Activated naive CD8-positive, alpha-beta T cell treated with anti-CD3 and anti-CD28 coated beads for 36 hours (primary cell): Measurements from ENCODE around the gene PDE11A. TPM values are rescaled to one million over a fixed set of nuclear protein-coding genes. Genes with fewer than 3 reads are reported as not detected.
A peak's percentile ranks its signal among the peaks of the same experiment; 100 is the strongest.

Experiments used
- DNase-seq: peaks from one replicate; pipeline ENCODE4 v3.0.0; 2021
- H3K27ac Mint-ChIP-seq: one replicate; pipeline ENCODE4 v1.8.0; 2022; ENCODE audit warnings: mild to moderate bottlenecking, moderate library complexity, mixed read lengths
- H3K27me3 Mint-ChIP-seq: one replicate; pipeline ENCODE4 v1.8.0; 2022; ENCODE audit warnings: mild to moderate bottlenecking, mixed read lengths
- H3K36me3 Mint-ChIP-seq: one replicate; pipeline ENCODE4 v1.8.0; 2021; ENCODE audit warnings: mild to moderate bottlenecking, mixed read lengths
- H3K4me1 Mint-ChIP-seq: one replicate; pipeline ENCODE4 v1.8.0; 2021; ENCODE audit warnings: mixed read lengths
- H3K4me3 Mint-ChIP-seq: one replicate; pipeline ENCODE4 v1.8.0; 2022; ENCODE audit warnings: mild to moderate bottlenecking, moderate library complexity, mixed read lengths
- H3K9me3 Mint-ChIP-seq: one replicate; pipeline ENCODE4 v1.8.0; 2022; ENCODE audit warnings: mixed read lengths
- total RNA-seq, 2 experiments: library from RNA; stranded (reverse); gene quantifications; one replicate each; pipeline ENCODE4 v1.2.3, GENCODE V29; 2021

PDE11A gene
- total RNA-seq, 2 experiments from 2014 or later: 0.10 TPM; not detected in 1

DNA sequence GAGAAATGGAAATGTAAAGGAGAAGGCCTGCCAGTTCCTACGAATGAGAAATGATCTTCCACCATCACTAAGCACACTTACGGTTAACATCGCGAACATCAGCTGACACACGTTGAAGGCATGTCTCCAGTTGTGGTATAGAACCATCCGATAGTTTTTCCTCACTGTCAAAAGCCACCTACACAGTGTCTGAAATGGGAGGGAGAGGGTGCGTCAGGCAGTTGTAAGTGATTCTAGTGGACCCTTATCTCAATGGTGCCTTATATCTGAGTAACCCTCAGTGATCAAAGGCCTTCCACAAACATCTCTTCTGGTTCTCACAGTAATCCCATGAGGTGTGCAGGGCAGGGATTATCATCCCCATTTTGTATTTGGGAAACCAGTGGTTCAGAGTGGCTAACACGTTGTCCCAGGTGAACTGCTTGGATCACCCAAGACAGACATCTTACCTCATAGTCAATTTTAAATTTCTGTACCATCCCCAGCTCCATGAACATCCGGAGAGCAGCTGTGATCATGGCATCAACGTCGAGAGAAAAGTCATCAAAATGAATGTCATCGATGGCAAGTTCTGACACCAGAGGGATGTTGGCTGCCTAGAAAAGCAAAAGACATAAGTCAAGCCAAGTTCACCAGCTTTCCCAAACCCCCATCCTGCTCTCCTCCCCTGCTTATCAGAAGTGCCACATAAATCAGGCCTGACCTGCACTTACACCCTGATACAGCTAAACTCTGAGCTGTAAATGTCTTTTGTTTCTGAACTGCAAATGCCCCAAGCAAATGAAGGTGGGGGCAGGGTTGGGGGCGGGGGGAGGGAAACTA lies 344.8 kb downstream of the PDE11A start:
- Mint-ChIP-seq H3K4me1 (peaks cover 10% of the 10 kb centered on the region), H3K9me3 (no peaks in the 10 kb centered on the region), H3K27ac (no peak overlapping the region), H3K27me3 (peaks cover 12% of the 10 kb centered on the region), H3K4me3 (no peak overlapping the region), H3K36me3 (no peaks in the 10 kb centered on the region)
- DNase-seq: no peak

DNA sequence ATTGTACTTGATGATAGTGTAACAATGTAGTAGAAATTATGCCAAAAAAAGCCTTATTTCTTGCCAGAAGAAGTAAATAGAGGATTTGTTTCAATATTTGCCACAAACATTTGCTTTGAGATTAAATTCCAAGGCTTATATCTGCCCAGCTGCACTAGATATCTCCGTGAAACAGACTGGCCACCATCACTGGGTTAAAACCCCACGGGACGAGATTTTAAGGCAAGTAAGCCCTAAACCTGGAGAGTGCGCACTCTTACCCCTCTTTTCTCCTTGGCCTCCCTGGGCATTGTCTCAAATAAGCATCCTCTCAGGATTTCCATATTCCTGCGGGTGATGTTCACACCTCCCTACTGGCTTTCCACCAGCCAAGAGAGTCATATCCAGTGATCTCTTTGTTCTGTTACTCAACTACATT lies 345.6 kb downstream of the PDE11A start:
- H3K4me3 Mint-ChIP-seq: no peak overlapping the region
- DNase-seq: no peak
- no peaks in the 10 kb centered on the region for H3K36me3 Mint-ChIP-seq
- peaks cover 12% of the 10 kb centered on the region for H3K27me3 Mint-ChIP-seq
- no peak overlapping the region for H3K27ac Mint-ChIP-seq
- H3K9me3 Mint-ChIP-seq: no peaks in the 10 kb centered on the region
- H3K4me1 Mint-ChIP-seq: peaks cover 10% of the 10 kb centered on the region

DNA sequence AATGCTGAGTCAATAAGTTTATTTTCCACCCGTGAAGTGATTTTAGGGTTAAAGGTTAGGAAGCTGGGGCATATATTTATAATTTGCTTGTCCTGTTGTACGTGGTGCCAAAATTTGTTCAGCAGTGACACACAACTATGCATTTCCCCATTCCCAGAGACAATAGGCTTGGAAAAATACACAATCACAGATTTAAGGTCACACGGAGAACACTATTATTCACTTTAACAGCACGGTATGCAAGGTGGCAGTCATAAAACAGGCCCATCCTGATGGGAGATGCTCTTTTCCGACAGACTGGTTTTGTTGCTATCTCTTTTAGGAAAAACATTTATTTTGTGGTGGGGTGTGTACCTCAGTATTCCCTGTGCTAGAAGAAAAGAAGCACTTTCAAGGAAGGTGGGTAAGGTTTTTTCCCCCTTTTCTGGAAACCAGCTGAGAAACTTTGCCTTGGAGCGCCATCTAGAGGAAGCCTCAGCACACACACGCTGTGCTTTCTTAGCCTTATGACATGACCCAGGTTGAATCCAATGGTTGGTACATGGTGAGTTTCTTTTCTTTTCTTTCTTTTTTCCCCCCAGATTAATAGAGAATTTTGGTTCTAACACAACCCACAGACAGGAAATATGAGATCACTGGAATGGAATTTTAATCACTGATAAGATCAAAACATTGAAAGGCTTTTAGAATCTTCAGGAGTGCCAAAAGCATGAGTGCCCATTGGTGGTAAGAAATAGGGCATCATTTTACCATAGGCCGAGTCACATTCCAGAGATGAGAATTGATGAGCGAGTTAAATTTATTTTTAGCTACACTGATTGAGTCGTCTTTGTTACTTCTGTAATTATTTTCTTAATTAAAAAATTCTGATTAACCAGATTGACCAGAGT lies 347.9 kb downstream of the PDE11A start:
- peaks cover 2% of the 10 kb centered on the region for H3K4me1 Mint-ChIP-seq
- H3K4me3 Mint-ChIP-seq: no peak overlapping the region
- H3K9me3 Mint-ChIP-seq: no peaks in the 10 kb centered on the region
- H3K27me3 Mint-ChIP-seq: peaks cover 4% of the 10 kb centered on the region
- peak; percentile 28 for DNase-seq
- H3K27ac Mint-ChIP-seq: no peak overlapping the region
- no peaks in the 10 kb centered on the region for H3K36me3 Mint-ChIP-seq

DNA sequence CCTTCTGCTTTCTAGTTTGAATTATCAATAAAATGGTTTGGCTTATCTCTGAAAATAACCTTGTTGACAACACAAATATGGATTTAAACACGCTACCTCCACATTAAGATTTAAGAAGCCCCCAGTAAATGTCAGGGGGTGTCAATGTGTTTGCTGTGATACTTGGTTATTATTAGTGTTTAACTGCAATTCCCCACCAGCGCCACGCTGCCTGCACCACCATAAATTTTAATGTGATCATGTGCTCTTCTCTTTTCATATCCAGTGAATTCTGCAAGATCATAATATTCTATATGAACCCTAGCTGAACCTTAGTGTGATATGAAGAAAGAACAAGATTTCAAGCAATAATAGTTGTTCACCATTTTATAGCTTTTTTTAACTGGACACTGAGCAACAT lies 349.3 kb downstream of the PDE11A start:
- no peak overlapping the region for H3K4me3 Mint-ChIP-seq
- H3K27me3 Mint-ChIP-seq: peaks cover 4% of the 10 kb centered on the region
- H3K27ac Mint-ChIP-seq: no peak overlapping the region

DNA sequence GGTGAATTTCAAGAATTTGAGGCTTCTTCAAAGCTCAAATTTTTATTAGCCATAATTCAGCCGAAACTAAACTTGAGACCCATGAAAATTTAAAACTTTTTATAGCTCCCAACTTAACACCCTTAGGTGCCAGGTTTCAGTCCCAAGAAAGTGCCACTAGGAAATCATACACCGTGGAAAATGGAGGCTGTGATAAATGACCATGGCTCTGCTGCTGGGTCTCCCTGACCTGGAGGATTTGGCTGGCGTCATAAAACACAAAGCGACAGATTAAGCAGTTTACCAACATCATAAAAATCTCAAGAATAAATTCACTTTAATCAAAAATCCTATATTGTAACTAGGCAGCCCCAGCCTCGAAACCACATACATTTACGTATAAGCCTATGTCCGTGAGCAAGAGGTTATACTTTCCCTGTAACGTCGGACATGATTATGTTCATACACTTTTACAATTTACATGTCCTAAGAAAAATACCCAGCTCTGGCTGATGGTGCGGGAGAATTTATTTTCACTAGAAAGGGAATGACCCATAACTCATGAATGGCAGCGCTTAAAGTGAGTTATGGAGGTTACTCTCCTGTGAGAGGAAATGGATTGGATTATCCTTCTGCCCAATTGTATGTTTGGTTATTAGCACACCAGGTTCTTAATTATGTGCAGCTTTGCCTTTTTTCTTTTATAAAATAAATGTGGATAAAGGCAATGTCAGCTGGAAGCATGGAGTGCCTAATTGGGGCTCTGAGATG lies 350.6 kb downstream of the PDE11A start:
- Mint-ChIP-seq H3K9me3 (no peaks in the 10 kb centered on the region), H3K27me3 (peaks cover 4% of the 10 kb centered on the region), H3K36me3 (no peaks in the 10 kb centered on the region), H3K4me1 (peaks cover 2% of the 10 kb centered on the region), H3K4me3 (no peak overlapping the region), H3K27ac (no peak overlapping the region)
- no peak for DNase-seq

More for the DNA sequence above, 349.3 kb downstream of the PDE11A start:
- no peak for DNase-seq
- Mint-ChIP-seq H3K4me1 (peaks cover 2% of the 10 kb centered on the region), H3K36me3 (no peaks in the 10 kb centered on the region), H3K9me3 (no peaks in the 10 kb centered on the region)

DNA sequence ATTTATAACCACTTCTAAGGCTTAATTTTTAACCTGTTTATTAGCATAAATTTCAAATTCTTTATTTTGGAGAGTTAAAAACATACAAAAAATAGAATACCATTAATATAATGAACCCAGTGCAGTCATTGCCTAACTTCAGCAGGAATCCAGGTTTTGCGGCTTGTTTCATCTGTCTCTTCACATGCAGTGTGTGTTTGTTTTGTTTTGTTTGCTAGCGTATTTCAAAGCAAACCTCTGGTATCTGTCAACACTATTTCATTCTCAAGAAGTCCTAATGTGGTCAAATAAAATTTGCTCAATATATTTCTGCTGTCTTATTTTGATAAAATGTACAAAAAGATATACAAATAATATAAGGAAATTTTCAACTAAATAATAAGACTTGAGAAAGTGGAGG lies 351.5 kb downstream of the PDE11A start:
- peaks cover 8% of the 10 kb centered on the region for H3K27me3 Mint-ChIP-seq
- H3K27ac Mint-ChIP-seq: no peak overlapping the region
- H3K4me3 Mint-ChIP-seq: no peak overlapping the region
- H3K9me3 Mint-ChIP-seq: no peaks in the 10 kb centered on the region
- no peak for DNase-seq
- H3K4me1 Mint-ChIP-seq: peaks cover 2% of the 10 kb centered on the region
- no peaks in the 10 kb centered on the region for H3K36me3 Mint-ChIP-seq

DNA sequence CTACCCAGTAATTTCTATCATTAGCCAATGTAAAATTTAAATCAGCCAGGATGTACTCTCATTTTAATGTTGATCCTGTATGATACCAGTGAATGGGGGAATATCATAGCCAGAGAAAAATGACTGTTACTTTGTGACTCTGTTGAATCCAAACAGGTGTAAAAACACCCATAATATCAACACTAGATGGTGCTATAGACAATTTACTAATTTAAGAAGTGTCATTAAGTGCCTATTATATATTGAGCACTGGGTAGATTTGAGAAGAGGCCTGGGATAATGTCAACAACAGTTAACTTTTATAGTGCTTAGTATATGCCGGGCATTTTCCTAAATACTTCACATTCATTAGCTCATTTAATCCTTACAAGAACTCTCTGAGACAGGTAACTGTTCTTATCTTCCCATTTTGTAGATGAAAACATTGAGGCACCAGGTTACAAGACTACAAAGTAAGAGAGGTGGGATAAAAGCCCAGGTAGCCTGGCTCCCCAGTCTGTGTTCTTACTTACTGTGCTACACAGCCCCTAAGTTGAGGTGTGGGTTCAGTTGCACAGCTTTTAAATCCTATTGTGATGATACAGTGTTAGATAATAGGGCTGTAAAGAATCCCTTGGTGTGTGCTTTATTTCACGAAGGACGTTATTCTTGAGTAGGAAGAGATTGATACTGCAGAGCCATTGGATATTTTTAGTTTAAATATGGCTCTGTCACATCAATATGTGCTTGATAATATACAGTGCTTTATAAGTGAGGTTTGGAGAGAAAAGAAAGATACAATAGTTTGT lies 354.6 kb downstream of the PDE11A start:
- no peaks in the 10 kb centered on the region for H3K36me3 Mint-ChIP-seq
- no peaks in the 10 kb centered on the region for H3K4me1 Mint-ChIP-seq
- DNase-seq: no peak
- no peak overlapping the region for H3K4me3 Mint-ChIP-seq
- no peaks in the 10 kb centered on the region for H3K9me3 Mint-ChIP-seq
- no peak overlapping the region for H3K27ac Mint-ChIP-seq
- H3K27me3 Mint-ChIP-seq: peaks cover 3% of the 10 kb centered on the region

DNA sequence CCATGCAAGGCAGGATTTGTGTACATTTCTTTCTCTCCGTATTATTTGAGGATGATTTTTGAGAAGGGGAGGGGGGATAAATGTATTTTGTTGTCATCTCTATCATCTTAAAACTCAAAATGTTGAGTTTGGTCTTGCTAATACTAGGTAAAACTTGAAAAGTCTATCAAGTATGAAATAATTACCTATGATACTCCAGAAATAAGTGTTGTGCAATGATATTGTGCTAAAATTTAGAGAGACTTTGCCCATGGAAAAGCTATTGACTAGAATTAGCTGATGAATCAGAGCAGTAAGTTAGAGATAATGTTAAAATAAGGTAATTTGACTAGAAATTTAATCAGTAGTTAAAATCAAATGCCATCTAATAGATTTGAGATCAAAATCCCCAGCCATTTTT lies 356.1 kb downstream of the PDE11A start:
- DNase-seq: no peak
- no peaks in the 10 kb centered on the region for H3K4me1 Mint-ChIP-seq

DNA sequence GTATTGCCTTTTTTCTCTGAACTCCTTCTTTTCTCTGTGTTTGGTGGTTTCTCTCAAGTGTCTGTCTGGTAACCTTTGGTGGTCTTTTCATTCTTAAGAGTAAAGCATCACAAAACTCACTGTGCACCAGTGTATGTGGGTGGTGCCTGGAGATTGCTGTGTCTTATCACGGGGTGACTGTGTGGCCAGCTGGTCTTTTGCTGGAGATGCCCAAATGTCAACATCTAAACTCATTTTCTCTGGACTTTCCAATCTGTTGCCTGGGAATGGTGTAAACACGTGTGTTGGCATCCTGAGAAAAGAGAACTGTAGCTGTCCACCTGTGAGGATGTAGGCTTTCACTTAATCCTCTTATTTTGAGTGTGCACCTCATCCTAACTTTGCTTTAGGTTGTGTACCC lies 356.8 kb downstream of the PDE11A start:
- Mint-ChIP-seq H3K4me3 (no peak overlapping the region), H3K4me1 (no peaks in the 10 kb centered on the region), H3K9me3 (no peaks in the 10 kb centered on the region), H3K27me3 (peaks cover 3% of the 10 kb centered on the region), H3K36me3 (no peaks in the 10 kb centered on the region), H3K27ac (no peak overlapping the region)
- DNase-seq: no peak

More for the DNA sequence above, 356.1 kb downstream of the PDE11A start:
- Mint-ChIP-seq H3K27me3 (peaks cover 3% of the 10 kb centered on the region), H3K9me3 (no peaks in the 10 kb centered on the region), H3K27ac (no peak overlapping the region), H3K4me3 (no peak overlapping the region), H3K36me3 (no peaks in the 10 kb centered on the region)

DNA sequence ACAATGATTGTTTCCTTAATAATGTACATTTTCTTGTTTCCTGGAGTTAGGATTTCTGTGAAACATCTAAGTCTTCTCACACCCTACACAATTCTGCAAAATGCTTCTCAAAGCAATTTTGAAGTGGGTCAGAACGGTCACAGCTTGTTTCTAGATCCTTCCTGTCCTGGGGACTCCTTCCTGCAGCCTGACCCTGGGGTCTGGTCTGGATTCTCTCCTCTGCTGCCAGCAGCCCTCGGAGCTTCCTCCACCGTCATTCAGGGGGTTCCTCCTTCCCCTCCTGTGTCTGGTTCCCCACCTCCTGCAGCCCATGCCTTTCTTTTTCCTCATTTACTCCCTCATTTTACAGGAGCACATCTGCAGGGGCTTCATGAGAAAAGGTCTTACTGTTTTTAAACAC lies 357.9 kb downstream of the PDE11A start:
- Mint-ChIP-seq H3K4me3 (no peak overlapping the region), H3K27ac (no peak overlapping the region), H3K4me1 (no peaks in the 10 kb centered on the region), H3K36me3 (no peaks in the 10 kb centered on the region), H3K27me3 (peaks cover 3% of the 10 kb centered on the region), H3K9me3 (no peaks in the 10 kb centered on the region)
- DNase-seq: no peak

DNA sequence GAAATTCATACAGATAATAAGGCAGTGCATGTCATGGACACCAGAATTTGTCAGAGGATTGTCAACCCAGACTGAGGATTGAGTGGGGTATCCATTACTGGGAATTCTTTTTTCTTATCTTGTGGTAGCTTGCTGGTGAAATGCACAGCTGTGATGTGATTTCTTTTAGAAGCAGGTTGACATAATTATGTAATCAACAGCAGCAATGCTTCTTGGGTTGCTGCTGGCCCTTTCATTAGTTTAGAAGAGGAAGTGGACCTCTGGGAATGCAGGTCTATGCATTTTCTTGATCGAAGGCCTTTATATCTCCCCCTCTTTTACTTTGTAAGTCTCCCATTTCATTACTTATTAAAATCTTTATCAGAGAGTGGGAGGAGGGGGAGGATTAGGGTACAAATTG lies 360.1 kb downstream of the PDE11A start:
- no peak overlapping the region for H3K27ac Mint-ChIP-seq
- peaks cover 3% of the 10 kb centered on the region for H3K27me3 Mint-ChIP-seq
- no peaks in the 10 kb centered on the region for H3K36me3 Mint-ChIP-seq
- H3K9me3 Mint-ChIP-seq: no peaks in the 10 kb centered on the region
- H3K4me3 Mint-ChIP-seq: no peak overlapping the region
- DNase-seq: no peak
- H3K4me1 Mint-ChIP-seq: no peaks in the 10 kb centered on the region

DNA sequence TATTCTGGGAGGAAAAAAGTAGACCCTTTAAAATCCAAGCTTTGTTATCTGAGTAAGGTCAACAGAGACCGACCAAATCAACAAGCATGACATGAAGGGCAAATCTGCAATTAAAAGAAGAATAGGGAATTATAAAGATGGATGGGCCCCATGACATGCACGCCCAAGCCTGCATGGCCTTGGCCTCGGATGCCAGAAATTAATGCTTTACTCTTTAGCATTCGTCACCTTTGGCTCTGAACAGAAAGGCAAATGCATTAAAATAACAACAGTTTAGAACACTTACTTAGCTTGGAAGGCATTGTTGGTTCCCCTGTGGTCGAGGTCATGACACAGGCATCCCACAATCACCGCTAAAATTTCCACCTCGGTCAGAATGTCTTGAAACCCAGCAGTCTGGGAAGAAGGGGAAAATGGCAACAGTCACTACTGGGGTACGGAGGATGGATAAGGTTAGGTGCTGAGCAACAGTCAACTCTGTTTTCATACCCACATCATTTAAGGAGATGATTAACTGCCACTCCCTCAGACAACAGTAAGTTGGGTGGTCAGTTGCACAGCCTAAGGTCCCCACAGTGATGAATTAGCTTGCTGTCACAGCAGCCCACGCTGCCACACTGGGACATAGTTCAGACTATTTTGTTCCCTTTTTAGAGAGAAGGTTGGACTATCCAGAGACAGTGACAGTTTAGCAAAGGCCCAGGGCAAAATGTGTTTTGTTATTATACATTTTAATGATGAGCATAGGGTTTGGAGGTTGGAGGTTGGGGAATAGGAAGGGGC lies 360.9 kb downstream of the PDE11A start:
- no peak for DNase-seq
- Mint-ChIP-seq H3K27me3 (peaks cover 3% of the 10 kb centered on the region), H3K36me3 (no peaks in the 10 kb centered on the region), H3K9me3 (no peaks in the 10 kb centered on the region), H3K27ac (no peak overlapping the region), H3K4me1 (no peaks in the 10 kb centered on the region), H3K4me3 (no peak overlapping the region)

DNA sequence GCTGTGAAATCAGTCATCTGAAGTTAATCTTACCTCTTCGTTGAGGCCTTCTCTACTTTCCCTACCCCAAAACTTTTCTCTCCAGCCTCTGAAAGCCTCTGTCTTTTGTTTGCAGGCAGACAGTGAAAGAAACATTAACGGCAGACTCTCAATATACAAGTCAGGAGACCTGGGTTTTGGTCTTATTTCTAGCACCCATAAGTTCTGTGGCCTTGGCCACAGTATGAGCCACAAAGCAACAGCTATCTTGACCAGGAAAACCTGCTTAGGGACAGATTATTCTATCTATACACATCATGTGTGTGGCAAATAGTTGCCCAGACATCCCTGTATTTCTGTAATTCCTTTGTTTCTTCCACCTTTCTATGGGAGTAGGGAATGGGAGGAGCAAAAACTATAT lies 361.7 kb downstream of the PDE11A start:
- H3K9me3 Mint-ChIP-seq: no peaks in the 10 kb centered on the region
- H3K36me3 Mint-ChIP-seq: no peaks in the 10 kb centered on the region
- no peaks in the 10 kb centered on the region for H3K4me1 Mint-ChIP-seq
- H3K27ac Mint-ChIP-seq: no peak overlapping the region
- DNase-seq: no peak
- no peaks in the 10 kb centered on the region for H3K27me3 Mint-ChIP-seq
- H3K4me3 Mint-ChIP-seq: no peak overlapping the region

DNA sequence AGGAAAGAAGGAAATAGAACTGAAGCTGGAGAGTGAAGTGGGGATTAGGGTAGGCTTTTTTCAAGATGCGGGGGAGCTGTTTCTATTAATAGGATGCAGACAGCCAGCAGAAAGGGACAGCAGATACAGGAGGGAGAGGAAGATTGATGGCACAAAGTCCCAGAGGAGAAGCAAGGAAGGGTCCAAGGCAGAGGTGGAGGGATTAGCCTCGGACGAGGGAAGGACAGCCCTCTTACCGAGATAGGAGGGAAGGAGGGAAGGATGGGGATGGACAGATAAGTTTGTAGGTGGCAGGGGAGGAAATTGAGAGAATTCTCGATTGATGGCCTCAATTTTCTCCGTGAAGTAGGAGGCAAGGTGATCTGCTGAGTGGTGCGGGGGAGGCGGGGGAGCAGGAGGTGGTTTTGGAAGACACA lies 362.6 kb downstream of the PDE11A start:
- H3K27me3 Mint-ChIP-seq: peaks cover 5% of the 10 kb centered on the region
- H3K27ac Mint-ChIP-seq: no peak overlapping the region
- H3K4me1 Mint-ChIP-seq: no peaks in the 10 kb centered on the region
- no peak for DNase-seq
- H3K36me3 Mint-ChIP-seq: no peaks in the 10 kb centered on the region
- H3K9me3 Mint-ChIP-seq: no peaks in the 10 kb centered on the region
- no peak overlapping the region for H3K4me3 Mint-ChIP-seq
